Loucy (cell line): ENCODE results near the gene STXBP6.

Source experiments
- H2AFZ ChIP-seq: fragments of 200-600 bp; sonication (generic); 2 replicates; pipeline ENCODE4 v1.6.0; 2016; ENCODE audit warnings: antibody characterized with exemption, mild to moderate bottlenecking, low read length, moderate library complexity
- H3F3A ChIP-seq: fragments of 200-600 bp; 2 replicates; pipeline ENCODE4 v1.6.0; 2016; ENCODE audit warnings: antibody characterized with exemption, low read depth, mild to moderate bottlenecking
- H3K27me3 ChIP-seq: fragments of 200-600 bp; sonication (generic); 2 replicates; pipeline ENCODE4 v1.6.1; 2014; ENCODE audit warnings: low read length, mild to moderate bottlenecking; ENCODE audit not compliant: insufficient read depth, poor library complexity, severe bottlenecking
- H3K36me3 ChIP-seq: fragments of 200-600 bp; sonication (generic); 2 replicates; pipeline ENCODE4 v1.6.1; 2016; ENCODE audit warnings: low read length; ENCODE audit not compliant: insufficient read depth
- H3K4me1 ChIP-seq: fragments of 200-600 bp; sonication (generic); 2 replicates; pipeline ENCODE4 v1.5.1; 2014; ENCODE audit warnings: low read length, mild to moderate bottlenecking; ENCODE audit not compliant: insufficient read depth, poor library complexity, severe bottlenecking
- H3K4me2 ChIP-seq: fragments of 200-600 bp; sonication (generic); 2 replicates; pipeline ENCODE4 v1.6.0; 2014; ENCODE audit warnings: antibody characterized with exemption, low read length, low read depth, mild to moderate bottlenecking; ENCODE audit not compliant: poor library complexity, severe bottlenecking
- H3K4me3 ChIP-seq: fragments of 200-600 bp; sonication (generic); 2 replicates; pipeline ENCODE4 v1.5.1; 2014; ENCODE audit warnings: low read length, mild to moderate bottlenecking, mixed read lengths; ENCODE audit not compliant: poor library complexity, severe bottlenecking
- H3K79me2 ChIP-seq: fragments of 200-600 bp; sonication (generic); 2 replicates; pipeline ENCODE4 v1.6.1; 2014; ENCODE audit warnings: low read length; ENCODE audit not compliant: insufficient read depth
- H3K9ac ChIP-seq: fragments of 200-600 bp; sonication (generic); 2 replicates; pipeline ENCODE4 v1.6.0; 2014; ENCODE audit warnings: mild to moderate bottlenecking, low read depth, low read length, moderate library complexity; ENCODE audit not compliant: poor library complexity, severe bottlenecking
- H3K9me2 ChIP-seq: fragments of 200-600 bp; sonication (generic); replicated peaks from 2 replicates; pipeline ENCODE4 v1.6.1; 2016; ENCODE audit warnings: low read depth, low read length, mixed read lengths
- H3K9me3 ChIP-seq: fragments of 200-600 bp; sonication (generic); 2 replicates; pipeline ENCODE4 v1.6.1; 2014; ENCODE audit warnings: mild to moderate bottlenecking, antibody characterized with exemption, low read length, low read depth; ENCODE audit not compliant: insufficient read depth
- H4K20me1 ChIP-seq: fragments of 200-600 bp; sonication (generic); 2 replicates; pipeline ENCODE4 v1.6.0; 2014; ENCODE audit warnings: antibody characterized with exemption, low read length, mild to moderate bottlenecking; ENCODE audit not compliant: insufficient read depth, poor library complexity, severe bottlenecking
- CTCF ChIP-seq: fragments of 200-600 bp; sonication (generic); conservative IDR thresholded peaks from 2 replicates; pipeline ENCODE4 v1.5.1; 2014; ENCODE audit warnings: mild to moderate bottlenecking, antibody characterized with exemption, low read length
- EZH2phosphoT487 ChIP-seq: fragments of 200-600 bp; IDR thresholded peaks from 2 replicates; pipeline ENCODE4 v1.6.1; 2018; ENCODE audit warnings: antibody characterized with exemption, mild to moderate bottlenecking, moderate library complexity, borderline replicate concordance

Gene STXBP6

GRCh38 chr14:24927809-24928208, 122.1 kb downstream of the STXBP6 start:
- Histone ChIP-seq H2AFZ (no peak overlapping the region), H3K79me2 (no peaks in the 10 kb centered on the region), H4K20me1 (no peaks in the 10 kb centered on the region), H3K4me2 (no peak overlapping the region), H3K9me3 (no peaks in the 10 kb centered on the region), H3K9me2 (no peaks in the 10 kb centered on the region), H3K36me3 (no peaks in the 10 kb centered on the region), H3F3A (no peaks in the 10 kb centered on the region), H3K4me1 (no peaks in the 10 kb centered on the region), H3K4me3 (no peak overlapping the region), H3K9ac (no peak overlapping the region), H3K27me3 (no peaks in the 10 kb centered on the region)
- TF ChIP-seq EZH2phosphoT487 (no peak), CTCF (no peak)

- TF ChIP-seq CTCF (no peak), EZH2phosphoT487 (no peak)
- H3K27me3 ChIP-seq = no peaks in the 10 kb centered on the region
- H3F3A ChIP-seq = no peaks in the 10 kb centered on the region
- no peaks in the 10 kb centered on the region for H3K79me2 ChIP-seq
- no peak overlapping the region for H3K4me2 ChIP-seq
- no peaks in the 10 kb centered on the region for H3K9me3 ChIP-seq
- no peaks in the 10 kb centered on the region for H3K36me3 ChIP-seq
- no peak overlapping the region for H3K9ac ChIP-seq
- no peaks in the 10 kb centered on the region for H3K9me2 ChIP-seq
- no peaks in the 10 kb centered on the region for H4K20me1 ChIP-seq
- H3K4me1 ChIP-seq = peaks cover 6% of the 10 kb centered on the region
- H3K4me3 ChIP-seq = no peak overlapping the region
- H2AFZ ChIP-seq = no peak overlapping the region
Observed at GRCh38 chr14:24925771-24926374, 124.1 kb downstream of the STXBP6 start.

- no peak for TF ChIP-seq CTCF
- TF ChIP-seq EZH2phosphoT487 = no peak
- H3K36me3 ChIP-seq = no peaks in the 10 kb centered on the region
- H3K79me2 ChIP-seq = no peaks in the 10 kb centered on the region
- H3K9me3 ChIP-seq = no peaks in the 10 kb centered on the region
- H4K20me1 ChIP-seq = no peaks in the 10 kb centered on the region
- no peaks in the 10 kb centered on the region; the same call in 1 of the 2 replicates for H3F3A ChIP-seq
- no peak overlapping the region for H3K9ac ChIP-seq
- H3K4me3 ChIP-seq = no peak overlapping the region
- no peaks in the 10 kb centered on the region for H3K27me3 ChIP-seq
- H3K4me1 ChIP-seq = peaks cover 12% of the 10 kb centered on the region
- H3K9me2 ChIP-seq = no peaks in the 10 kb centered on the region
- H2AFZ ChIP-seq = no peak overlapping the region
- H3K4me2 ChIP-seq = no peak overlapping the region
Observed at GRCh38 chr14:24924544-24924943, 125.4 kb downstream of the STXBP6 start.
